IMR-90 (cell line): ENCODE measurements around the gene ZFP36. TPM values are rescaled to one million over a fixed set of nuclear protein-coding genes. Genes with fewer than 3 reads are reported as not detected.

Experiments
- ATAC-seq: fragments of 200-7000 bp; cut with Tn5 transposase; 2 replicates; pipeline ENCODE4 v1.9.1; 2020; ENCODE audit warnings: low read depth, mild to moderate bottlenecking, moderate library complexity
- BruUV-seq: library from RNA; stranded (reverse); fragments of 400-500 nt; replicated peaks from 2 replicates; lab custom pipeline; 2021; lab: Mats Ljungman, UMichigan
- CTCF ChIA-PET: fragments of 300-600 bp; formaldehyde crosslinking; extraction: SDS; loops from one replicate; lab custom pipeline; 2021; ENCODE audit warnings: antibody characterized with exemption; lab: Yijun Ruan, JAX
- POLR2A ChIA-PET: fragments of 300-600 bp; sonication (Branson Sonifier 250); formaldehyde crosslinking; loops from one replicate; lab custom pipeline; 2022; ENCODE audit warnings: antibody characterized with exemption; ENCODE audit not compliant: unreplicated experiment; lab: Charles Lee
- DNase-seq: peaks from one replicate; pipeline ENCODE4 v3.0.0; 2013
- H2AFZ ChIP-seq: replicated peaks from 2 replicates; pipeline ENCODE3; 2013; ENCODE audit warnings: low read length, mild to moderate bottlenecking; ENCODE audit not compliant: poor library complexity
- H2AK5ac ChIP-seq: 2 replicates; pipeline ENCODE4 v1.6.1; 2013; ENCODE audit warnings: low read depth, low read length, inconsistent platforms
- H2AK9ac ChIP-seq: replicated peaks from 2 replicates; pipeline ENCODE3; 2013; ENCODE audit warnings: mild to moderate bottlenecking, low read depth, low read length, moderate library complexity; ENCODE audit not compliant: poor library complexity
- H2BK120ac ChIP-seq: 2 replicates; pipeline ENCODE4 v1.6.1; 2013; ENCODE audit warnings: low read depth, low read length, inconsistent platforms
- H2BK15ac ChIP-seq: 3 replicates; pipeline ENCODE4 v1.6.1; 2013; ENCODE audit warnings: low read depth, low read length, inconsistent platforms
- H2BK20ac ChIP-seq: 2 replicates; pipeline ENCODE4 v1.6.1; 2013; ENCODE audit warnings: low read depth, mild to moderate bottlenecking, inconsistent platforms, low read length, moderate library complexity
- H2BK5ac ChIP-seq: 2 replicates; pipeline ENCODE4 v1.6.1; 2013; ENCODE audit warnings: mild to moderate bottlenecking, low read depth, low read length, inconsistent platforms; ENCODE audit not compliant: poor library complexity, severe bottlenecking
- H3K14ac ChIP-seq: replicated peaks from 2 replicates; pipeline ENCODE4 v1.6.1; 2013; ENCODE audit warnings: low read depth, low read length, inconsistent platforms
- H3K18ac ChIP-seq: 2 replicates; pipeline ENCODE4 v1.6.1; 2013; ENCODE audit warnings: low read depth, low read length, control low read depth
- H3K23ac ChIP-seq: 2 replicates; pipeline ENCODE4 v1.6.1; 2013; ENCODE audit warnings: low read depth, low read length, inconsistent platforms
- H3K27ac ChIP-seq: 2 replicates; pipeline ENCODE4 v1.5.1; 2013; ENCODE audit warnings: mild to moderate bottlenecking, control low read depth, low read length; ENCODE audit not compliant: insufficient read depth
- H3K27me3 ChIP-seq: 2 replicates; pipeline ENCODE4 v1.6.1; 2013; ENCODE audit warnings: low read length; ENCODE audit not compliant: control insufficient read depth, insufficient read depth
- H3K36me3 ChIP-seq: 2 replicates; pipeline ENCODE4 v1.6.1; 2013; ENCODE audit warnings: low read length, mixed read lengths; ENCODE audit not compliant: control insufficient read depth, insufficient read depth
- H3K4ac ChIP-seq: 2 replicates; pipeline ENCODE4 v1.6.1; 2013; ENCODE audit warnings: low read depth, low read length, inconsistent platforms
- H3K4me1 ChIP-seq: 2 replicates; pipeline ENCODE4 v1.6.1; 2013; ENCODE audit warnings: low read length, mixed read lengths; ENCODE audit not compliant: control insufficient read depth, insufficient read depth
- H3K4me2 ChIP-seq: 2 replicates; pipeline ENCODE4 v1.6.1; 2013; ENCODE audit warnings: low read depth, mild to moderate bottlenecking, control low read depth, low read length, moderate library complexity
- H3K4me3 ChIP-seq: 2 replicates; pipeline ENCODE4 v1.5.1; 2013; ENCODE audit warnings: low read depth, mild to moderate bottlenecking, control low read depth, low read length, moderate library complexity; ENCODE audit not compliant: insufficient read depth
- H3K56ac ChIP-seq: 2 replicates; pipeline ENCODE4 v1.6.1; 2013; ENCODE audit warnings: low read length, inconsistent platforms; ENCODE audit not compliant: insufficient read depth; ENCODE audit errors: extremely low read depth
- H3K79me1 ChIP-seq, 2 experiments: 2 replicates each; pipeline ENCODE4 v1.6.1; 2013; ENCODE audit warnings: low read length in 2 of 2, inconsistent platforms in 1 of 2, low read depth in 1 of 2
- H3K9ac ChIP-seq: 2 replicates; pipeline ENCODE4 v1.6.1; 2013; ENCODE audit warnings: low read depth, low read length, control low read depth
- H3K9me1 ChIP-seq: 2 replicates; pipeline ENCODE4 v1.6.1; 2013; ENCODE audit warnings: low read length, inconsistent platforms; ENCODE audit not compliant: insufficient read depth
- H3K9me3 ChIP-seq: 2 replicates; pipeline ENCODE4 v1.6.1; 2013; ENCODE audit warnings: low read length; ENCODE audit not compliant: control insufficient read depth, insufficient read depth
- H4K20me1 ChIP-seq: 2 replicates; pipeline ENCODE4 v1.6.1; 2013; ENCODE audit warnings: low read length, inconsistent platforms; ENCODE audit not compliant: insufficient read depth
- H4K5ac ChIP-seq: 2 replicates; pipeline ENCODE4 v1.6.1; 2013; ENCODE audit warnings: mild to moderate bottlenecking, low read depth, low read length, control low read depth
- H4K8ac ChIP-seq, 2 experiments: 2 replicates each; pipeline ENCODE4 v1.6.1; 2013; ENCODE audit warnings: low read depth in 2 of 2, low read length in 2 of 2, control low read depth in 1 of 2, inconsistent platforms in 1 of 2
- H4K91ac ChIP-seq: 2 replicates; pipeline ENCODE4 v1.6.1; 2013; ENCODE audit warnings: low read depth, low read length, inconsistent platforms; ENCODE audit not compliant: insufficient read depth
- BHLHE40 ChIP-seq: fragments of 150-350 bp; IDR thresholded peaks from 2 replicates; pipeline ENCODE4 v1.6.1; 2016; ENCODE audit warnings: mild to moderate bottlenecking, low read depth, low read length
- CHD1 ChIP-seq: IDR thresholded peaks from 2 replicates; pipeline ENCODE4 v1.6.1; 2012; ENCODE audit warnings: low read depth, low read length, improper control_type of control experiment
- ELK1 ChIP-seq: fragments of 150-350 bp; IDR thresholded peaks from 2 replicates; pipeline ENCODE4 v1.6.1; 2016; ENCODE audit warnings: low read depth, mild to moderate bottlenecking, low read length, moderate library complexity, borderline replicate concordance
- FOS ChIP-seq: fragments of 150-350 bp; IDR thresholded peaks from 2 replicates; pipeline ENCODE4 v1.6.1; 2016; ENCODE audit warnings: low read depth, low read length
- MAFK ChIP-seq: IDR thresholded peaks from 2 replicates; pipeline ENCODE4 v1.6.1; 2012; ENCODE audit warnings: low read depth, low read length, improper control_type of control experiment
- MXI1 ChIP-seq: IDR thresholded peaks from 2 replicates; pipeline ENCODE4 v1.6.1; 2012; ENCODE audit warnings: low read depth, mild to moderate bottlenecking, low read length, moderate library complexity, borderline replicate concordance
- NFE2L2 ChIP-seq: fragments of 150-350 bp; IDR thresholded peaks from 2 replicates; pipeline ENCODE4 v1.6.1; 2016; ENCODE audit warnings: low read depth, mild to moderate bottlenecking, low read length
- POLR2A ChIP-seq: IDR thresholded peaks from 2 replicates; pipeline ENCODE4 v1.6.1; 2012; ENCODE audit warnings: mild to moderate bottlenecking, low read depth, low read length
- RAD21 ChIP-seq: IDR thresholded peaks from 2 replicates; pipeline ENCODE4 v1.6.1; 2012; ENCODE audit warnings: low read length, improper control_type of control experiment
- RCOR1 ChIP-seq: IDR thresholded peaks from 2 replicates; pipeline ENCODE4 v1.6.1; 2012; ENCODE audit warnings: mild to moderate bottlenecking, low read length, improper control_type of control experiment; ENCODE audit not compliant: insufficient replicate concordance
- RFX5 ChIP-seq: IDR thresholded peaks from 2 replicates; pipeline ENCODE4 v1.8.0; 2012; ENCODE audit warnings: low read depth, mild to moderate bottlenecking, low read length, moderate library complexity
- SMC3 ChIP-seq: fragments of 150-350 bp; IDR thresholded peaks from 2 replicates; pipeline ENCODE4 v1.6.1; 2016; ENCODE audit warnings: low read depth, mild to moderate bottlenecking, antibody characterized with exemption, low read length, moderate library complexity
- WGBS, 2 experiments: methylation state at CpG; one replicate each; pipeline versions ENCODE4 v1.1.5 to v1.1.7; 2013; ENCODE audit warnings: missing lambda C conversion rate in 2 of 2; ENCODE audit not compliant: insufficient read length in 1 of 2; ENCODE audit errors: extremely low coverage in 2 of 2; 5-methylcytosine and 5-hydroxymethylcytosine counted together
- dilution Hi-C: fragments of 300-500 bp; cut with HindIII; formaldehyde crosslinking; loops from one replicate; pipeline ENCODE4 v1.14.3; 2018; ENCODE audit warnings: low sequenced_read_pairs; ENCODE audit not compliant: unreplicated experiment
- in situ Hi-C: fragments of 300-500 bp; cut with MboI; formaldehyde crosslinking; loops from 3 replicates; pipeline ENCODE4 v1.14.3; 2019; ENCODE audit warnings: low sequenced_read_pairs, inconsistent platforms, mixed read lengths
- intact Hi-C: fragments of 100-400 bp; cut with micrococcal nuclease; formaldehyde crosslinking; loops from 2 replicates; pipeline ENCODE4 v1.10.0; 2022
- polyA plus RNA-seq, 3 experiments: library from polyadenylated mRNA; depleted of rRNA; stranded (reverse); fragments of >200 nt; gene quantifications; 2 replicates each; pipeline ENCODE4 v1.2.3, GENCODE V29; 2012; ENCODE audit warnings: low replicate concordance in 1 of 3
- total RNA-seq: library from RNA; depleted of rRNA; stranded (reverse); fragments of >200 nt; gene quantifications from 2 replicates; pipeline ENCODE4 v1.2.3, GENCODE V29; 2012
- TF ChIP-seq, protein P1 (sequence below): conservative IDR thresholded peaks from 2 replicates; pipeline ENCODE4 v1.5.1; 2012; ENCODE audit warnings: mild to moderate bottlenecking, low read depth, low read length, improper control_type of control experiment

The ZFP36 gene
- total and polyA plus RNA-seq, 2 of the 4 experiments (the other 2 are of a cell fraction): 1.4 to 45.0 TPM

DNA sequence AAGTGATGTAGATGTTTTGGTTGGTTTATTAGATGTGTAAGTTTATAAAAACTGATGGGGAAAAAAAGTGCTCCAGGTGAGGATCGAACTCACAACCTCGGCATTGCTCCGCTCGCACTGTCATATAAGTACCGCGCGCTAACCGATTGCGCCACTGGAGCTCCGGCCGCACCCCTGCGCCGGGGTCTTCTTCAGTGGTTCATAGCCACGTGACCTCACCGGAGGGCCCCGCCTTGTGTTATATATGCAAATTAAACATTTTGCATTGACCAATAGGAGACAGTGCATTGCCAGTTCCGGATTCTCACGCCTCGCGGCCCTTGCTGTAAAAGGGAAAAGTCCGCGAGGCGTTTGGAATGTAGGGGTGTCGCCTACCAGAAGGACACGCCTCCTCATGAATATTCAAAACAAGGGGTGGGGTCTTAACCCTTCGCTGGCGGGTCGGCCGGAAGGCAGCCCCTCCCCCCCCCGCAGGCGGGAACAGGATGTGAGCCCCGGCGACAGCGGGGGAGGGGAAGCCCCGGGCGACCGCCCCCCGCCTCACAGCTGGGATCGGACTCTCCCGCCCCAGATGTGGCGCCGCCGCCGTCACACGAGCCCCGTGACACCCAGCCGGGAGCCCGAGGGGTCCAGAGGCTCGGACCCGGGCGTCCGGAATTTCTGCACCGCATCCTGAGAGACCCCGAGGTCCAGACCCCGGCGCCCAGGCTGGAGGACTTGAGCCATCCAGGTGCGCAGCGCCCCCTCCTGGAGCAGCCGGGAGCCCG is 5.6 kb downstream of the ZFP36 start, which contains the start of gene PLEKHG2 (continued):
- TF ChIP-seq BHLHE40 (peak; percentile 95), MAFK (peak; percentile 12; the same call in 1 of the 2 replicates), CHD1 (0 out of 2 replicates have a peak, but pooled peaks have one; percentile 31)

- BruUV-seq: no TSS peak
- Histone ChIP-seq H3K18ac (peak overlapping the region; percentile 50), H3K4ac (peak overlapping the region; percentile 98), H3K14ac (peak overlapping the region; percentile 99), H3K23ac (peak overlapping the region; percentile 95; the same call in 1 of the 2 replicates), H3K4me1 (peaks cover 26% of the 10 kb centered on the region), H4K91ac (peak overlapping the region; percentile 95), H2BK5ac (peak overlapping the region; percentile 88), H3K9me1 (peaks cover 9% of the 10 kb centered on the region; the same call in 1 of the 2 replicates), H2BK15ac (peak overlapping the region; percentile 74; the same call in 1 of the 3 replicates), H3K4me2 (peak overlapping the region; percentile 61), H3K56ac (peak overlapping the region; percentile 99), H3K4me3 (peak overlapping the region; percentile 90), H2AK9ac (peak overlapping the region; percentile 100), H3K36me3 (peaks cover 34% of the 10 kb centered on the region), H4K8ac (peak overlapping the region; percentile 85 to 94), H2AFZ (peak overlapping the region; percentile 92), H3K9me3 (no peaks in the 10 kb centered on the region), H3K79me1 (peaks cover 10 to 60% of the 10 kb centered on the region in 2 experiments; a peak in 3 of 4 replicates), H2AK5ac (peak overlapping the region; percentile 95), H2BK120ac (peak overlapping the region; percentile 90), H3K9ac (peak overlapping the region; percentile 99), H3K27me3 (no peaks in the 10 kb centered on the region), H4K20me1 (peaks cover 49% of the 10 kb centered on the region), H4K5ac (peak overlapping the region; percentile 69), H3K27ac (peak overlapping the region; percentile 98), H2BK20ac (peak overlapping the region; percentile 29; the same call in 1 of the 2 replicates)
- WGBS, 2 experiments: no CpG with 5 or more reads among the region's 24 CpGs
- ChIA-PET POLR2A (no interaction called here), CTCF (interaction anchor here (1.7 to 2.3 kb wide), 2 partner anchors 12 to 15 kb away, joined by 10 to 28 read pairs; no protein-coding TSS in a partner anchor)
- DNase-seq: no peak
- in situ Hi-C loops: no loop called here
- ATAC-seq: peak; percentile 0; the same call in 1 of the 2 replicates
- intact Hi-C loops: loop anchor here (1.0 to 2.0 kb wide), 5 partner anchors 10 to 290 kb away; partner anchors contain the start of gene SAMD4B
- dilution Hi-C loops: no loop called here
- no peak for TF ChIP-seq MXI1
- TF ChIP-seq RCOR1: no peak
- no peak for TF ChIP-seq RFX5
- TF ChIP-seq, protein P1, sequence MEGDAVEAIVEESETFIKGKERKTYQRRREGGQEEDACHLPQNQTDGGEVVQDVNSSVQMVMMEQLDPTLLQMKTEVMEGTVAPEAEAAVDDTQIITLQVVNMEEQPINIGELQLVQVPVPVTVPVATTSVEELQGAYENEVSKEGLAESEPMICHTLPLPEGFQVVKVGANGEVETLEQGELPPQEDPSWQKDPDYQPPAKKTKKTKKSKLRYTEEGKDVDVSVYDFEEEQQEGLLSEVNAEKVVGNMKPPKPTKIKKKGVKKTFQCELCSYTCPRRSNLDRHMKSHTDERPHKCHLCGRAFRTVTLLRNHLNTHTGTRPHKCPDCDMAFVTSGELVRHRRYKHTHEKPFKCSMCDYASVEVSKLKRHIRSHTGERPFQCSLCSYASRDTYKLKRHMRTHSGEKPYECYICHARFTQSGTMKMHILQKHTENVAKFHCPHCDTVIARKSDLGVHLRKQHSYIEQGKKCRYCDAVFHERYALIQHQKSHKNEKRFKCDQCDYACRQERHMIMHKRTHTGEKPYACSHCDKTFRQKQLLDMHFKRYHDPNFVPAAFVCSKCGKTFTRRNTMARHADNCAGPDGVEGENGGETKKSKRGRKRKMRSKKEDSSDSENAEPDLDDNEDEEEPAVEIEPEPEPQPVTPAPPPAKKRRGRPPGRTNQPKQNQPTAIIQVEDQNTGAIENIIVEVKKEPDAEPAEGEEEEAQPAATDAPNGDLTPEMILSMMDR: no peak
- TF ChIP-seq RAD21: no peak
- no peak for TF ChIP-seq NFE2L2
- no peak; the same call in 1 of the 2 replicates for TF ChIP-seq CHD1
- TF ChIP-seq SMC3: no peak
- TF ChIP-seq BHLHE40: no peak
- TF ChIP-seq POLR2A: no peak
- TF ChIP-seq FOS: no peak
- no peak for TF ChIP-seq ELK1
Observed at GRCh38 chr19:39412867-39413271, 6.2 kb downstream of the ZFP36 start.
